ENCODE measurements around the gene PXK.

- TF ChIP-seq CTCF (IDR thresholded peaks at IDR 0.05) (no peak), EZH2 (IDR thresholded peaks at IDR 0.05) (no peak)
Observed at GRCh38 chr3:58322793-58323192, 9.9 kb upstream of the PXK start.
